ENCODE data around the gene ARAP3.

ARAP3 gene

GRCh38 chr5:141628175-141628788 lies 53.7 kb downstream of the ARAP3 start:
- in situ Hi-C loops (cut with HindIII; ENCODE audit: low sequenced_read_pairs) = no loop called here
- no peak for DNase-seq (ENCODE audit: low read depth)
- H3K4me3 ChIP-seq (ENCODE audit: low read depth, low read length) = no peak overlapping the region
- no peak for TF ChIP-seq CTCF (IDR thresholded peaks at IDR 0.05; ENCODE audit: low read depth, low read length, missing control alignments)

- no peak overlapping the region for H3K4me3 ChIP-seq (ENCODE audit: low read depth, low read length)
Measured at GRCh38 chr5:141623611-141624010, 58.4 kb downstream of the ARAP3 start.

GRCh38 chr5:141623186-141623585 lies 58.8 kb downstream of the ARAP3 start:
- no peak for TF ChIP-seq CTCF (IDR thresholded peaks at IDR 0.05; ENCODE audit: low read depth, low read length, missing control alignments)

More at GRCh38 chr5:141623611-141624010, 58.4 kb downstream of the ARAP3 start:
- in situ Hi-C loops (cut with HindIII; ENCODE audit: low sequenced_read_pairs) = no loop called here
- no peak for DNase-seq (ENCODE audit: low read depth)
- no peak for TF ChIP-seq CTCF (IDR thresholded peaks at IDR 0.05; ENCODE audit: low read depth, low read length, missing control alignments)

GRCh38 chr5:141618804-141619554 lies 63.1 kb downstream of the ARAP3 start, which contains the start of gene DIAPH1:
DIAPH1 (minus strand) TSS chr5:141619000; CDS start chr5:141618914, 86 bp downstream.
- in situ Hi-C loops (cut with HindIII; ENCODE audit: low sequenced_read_pairs) = no loop called here
- H3K4me3 ChIP-seq (ENCODE audit: low read depth, low read length) = peak within 1 kb of the TSS; percentile 86
- peak; percentile 96 for TF ChIP-seq CTCF (IDR thresholded peaks at IDR 0.05; ENCODE audit: low read depth, low read length, missing control alignments)
- DNase-seq (ENCODE audit: low read depth) = peak; percentile 88

More at GRCh38 chr5:141623186-141623585, 58.8 kb downstream of the ARAP3 start:
- no peak overlapping the region for H3K4me3 ChIP-seq (ENCODE audit: low read depth, low read length)
- no peak for DNase-seq (ENCODE audit: low read depth)
- in situ Hi-C loops (cut with HindIII; ENCODE audit: low sequenced_read_pairs) = no loop called here

GRCh38 chr5:141618030-141618803 lies 63.8 kb downstream of the ARAP3 start:
- DNase-seq (ENCODE audit: low read depth) = no peak
- no peak for TF ChIP-seq CTCF (IDR thresholded peaks at IDR 0.05; ENCODE audit: low read depth, low read length, missing control alignments)

GRCh38 chr5:141617682-141618029 lies 64.4 kb downstream of the ARAP3 start:
- peak overlapping the region; percentile 86 for H3K4me3 ChIP-seq (ENCODE audit: low read depth, low read length)
- DNase-seq (ENCODE audit: low read depth) = no peak
- TF ChIP-seq CTCF (IDR thresholded peaks at IDR 0.05; ENCODE audit: low read depth, low read length, missing control alignments) = no peak
- in situ Hi-C loops (cut with HindIII; ENCODE audit: low sequenced_read_pairs) = no loop called here

More at GRCh38 chr5:141618030-141618803, 63.8 kb downstream of the ARAP3 start:
- in situ Hi-C loops (cut with HindIII; ENCODE audit: low sequenced_read_pairs) = no loop called here
- peak overlapping the region; percentile 86 for H3K4me3 ChIP-seq (ENCODE audit: low read depth, low read length)

Measured in astrocyte of the cerebellum (primary cell).